ENCODE results near the gene LONRF2. TPM values are rescaled to one million over a fixed set of nuclear protein-coding genes. Genes with fewer than 3 reads are reported as not detected.

The LONRF2 gene
- total and polyA plus RNA-seq, 2 of the 4 experiments (the other 2 are of a cell fraction) = 0.19 to 0.54 TPM

DNA sequence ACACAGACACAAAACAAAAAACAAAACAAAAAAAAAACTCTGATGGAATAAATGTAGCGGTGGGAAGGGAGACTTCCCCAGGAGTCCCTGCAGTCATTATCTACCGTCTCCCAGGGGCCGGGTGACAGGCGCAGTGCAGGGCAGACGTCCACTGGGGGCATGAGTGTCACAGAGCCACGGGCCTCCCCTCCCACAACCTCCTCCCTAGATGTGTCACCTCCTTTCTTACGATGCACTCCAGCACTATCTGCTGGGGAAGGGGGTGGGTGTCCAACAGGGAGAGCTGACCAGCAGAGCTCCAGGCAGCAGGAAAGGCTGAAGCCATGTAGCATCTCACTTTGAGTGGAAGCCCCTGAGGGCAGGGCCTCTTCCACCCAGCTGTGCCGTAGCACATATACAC lies 84.5 kb downstream of the LONRF2 start:
- Histone ChIP-seq H3K4me3 (ENCODE audit: insufficient read depth, low read depth, low read length) (no peak overlapping the region), H2BK15ac (ENCODE audit: low read depth, low read length) (no peak overlapping the region), H3K9ac (ENCODE audit: low read depth, low read length) (no peak overlapping the region), H3K9me3 (ENCODE audit: control insufficient read depth, insufficient read depth, low read length) (no peaks in the 10 kb centered on the region), H2BK120ac (ENCODE audit: low read depth, low read length) (no peak overlapping the region), H4K5ac (ENCODE audit: low read depth, low read length) (no peak overlapping the region), H2AK9ac (replicated peaks; ENCODE audit: low read depth, low read length, poor library complexity) (peak overlapping the region; percentile 2), H3K79me1 (ENCODE audit: low read depth in 1 of 2, low read length in 2 of 2) (no peaks in the 10 kb centered on the region), H4K91ac (ENCODE audit: insufficient read depth, low read depth, low read length) (no peak overlapping the region), H2AK5ac (ENCODE audit: low read depth, low read length) (no peak overlapping the region), H2BK5ac (ENCODE audit: low read depth, low read length, poor library complexity, severe bottlenecking) (no peak overlapping the region), H3K4ac (ENCODE audit: low read depth, low read length) (no peak overlapping the region), H3K27ac (ENCODE audit: insufficient read depth, low read length) (no peak overlapping the region), H3K18ac (ENCODE audit: low read depth, low read length) (no peak overlapping the region), H4K8ac (ENCODE audit: low read depth in 2 of 2, low read length in 2 of 2) (no peak overlapping the region), H3K4me2 (ENCODE audit: low read depth, low read length) (no peak overlapping the region), H2BK20ac (ENCODE audit: low read depth, low read length) (no peak overlapping the region; the same call in 1 of the 2 replicates), H3K23ac (ENCODE audit: low read depth, low read length) (no peak overlapping the region), H3K9me1 (ENCODE audit: insufficient read depth, low read length) (peaks cover 11% of the 10 kb centered on the region), H3K27me3 (ENCODE audit: control insufficient read depth, insufficient read depth, low read length) (no peaks in the 10 kb centered on the region), H3K36me3 (ENCODE audit: control insufficient read depth, insufficient read depth, low read length) (no peaks in the 10 kb centered on the region), H3K4me1 (ENCODE audit: control insufficient read depth, insufficient read depth, low read length) (peaks cover 11% of the 10 kb centered on the region), H4K20me1 (ENCODE audit: insufficient read depth, low read length) (no peaks in the 10 kb centered on the region), H2AFZ (replicated peaks; ENCODE audit: low read length, poor library complexity) (no peak overlapping the region), H3K14ac (replicated peaks; ENCODE audit: low read depth, low read length) (no peak overlapping the region), H3K56ac (ENCODE audit: extremely low read depth, insufficient read depth, low read length) (no peak overlapping the region)
- POLR2A ChIA-PET (ENCODE audit: unreplicated experiment) = no interaction called here
- no CpG with 5 or more reads among the region's 8 CpGs for WGBS, 2 experiments (ENCODE audit: extremely low coverage in 2 of 2, insufficient read length in 1 of 2)
- TF ChIP-seq, protein P1, sequence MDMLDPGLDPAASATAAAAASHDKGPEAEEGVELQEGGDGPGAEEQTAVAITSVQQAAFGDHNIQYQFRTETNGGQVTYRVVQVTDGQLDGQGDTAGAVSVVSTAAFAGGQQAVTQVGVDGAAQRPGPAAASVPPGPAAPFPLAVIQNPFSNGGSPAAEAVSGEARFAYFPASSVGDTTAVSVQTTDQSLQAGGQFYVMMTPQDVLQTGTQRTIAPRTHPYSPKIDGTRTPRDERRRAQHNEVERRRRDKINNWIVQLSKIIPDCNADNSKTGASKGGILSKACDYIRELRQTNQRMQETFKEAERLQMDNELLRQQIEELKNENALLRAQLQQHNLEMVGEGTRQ (IDR thresholded peaks at IDR 0.05; ENCODE audit: low read depth, low read length) = no peak
- dilution Hi-C loops (cut with HindIII; ENCODE audit: low sequenced_read_pairs, unreplicated experiment) (no loop called here), in situ Hi-C loops (cut with MboI; ENCODE audit: low sequenced_read_pairs) (no loop called here), intact Hi-C loops (cut with micrococcal nuclease) (no loop called here)
- CTCF ChIA-PET = no interaction called here
- DNase-seq (no peak), ATAC-seq (ENCODE audit: low read depth) (no peak)
- BruUV-seq (replicated peaks) = no TSS peak

Data from IMR-90 (cell line).